ENCODE measurements around the gene TEAD2. TPM values are rescaled to one million over a fixed set of nuclear protein-coding genes. Genes with fewer than 3 reads are reported as not detected.

The TEAD2 gene
- total and polyA plus RNA-seq, 10 of the 15 experiments (the other 5 are each of a cell fraction or from before 2014, with no cell fraction given), result 0.04 to 0.26 (median 0.11) TPM; not detected in 3

GRCh38 chr19:49337267-49338022, 24.8 kb downstream of the TEAD2 start (continued):
- TF ChIP-seq SP1 (IDR thresholded peaks at IDR 0.05; ENCODE audit: low read depth, low read length), result no peak

DNA sequence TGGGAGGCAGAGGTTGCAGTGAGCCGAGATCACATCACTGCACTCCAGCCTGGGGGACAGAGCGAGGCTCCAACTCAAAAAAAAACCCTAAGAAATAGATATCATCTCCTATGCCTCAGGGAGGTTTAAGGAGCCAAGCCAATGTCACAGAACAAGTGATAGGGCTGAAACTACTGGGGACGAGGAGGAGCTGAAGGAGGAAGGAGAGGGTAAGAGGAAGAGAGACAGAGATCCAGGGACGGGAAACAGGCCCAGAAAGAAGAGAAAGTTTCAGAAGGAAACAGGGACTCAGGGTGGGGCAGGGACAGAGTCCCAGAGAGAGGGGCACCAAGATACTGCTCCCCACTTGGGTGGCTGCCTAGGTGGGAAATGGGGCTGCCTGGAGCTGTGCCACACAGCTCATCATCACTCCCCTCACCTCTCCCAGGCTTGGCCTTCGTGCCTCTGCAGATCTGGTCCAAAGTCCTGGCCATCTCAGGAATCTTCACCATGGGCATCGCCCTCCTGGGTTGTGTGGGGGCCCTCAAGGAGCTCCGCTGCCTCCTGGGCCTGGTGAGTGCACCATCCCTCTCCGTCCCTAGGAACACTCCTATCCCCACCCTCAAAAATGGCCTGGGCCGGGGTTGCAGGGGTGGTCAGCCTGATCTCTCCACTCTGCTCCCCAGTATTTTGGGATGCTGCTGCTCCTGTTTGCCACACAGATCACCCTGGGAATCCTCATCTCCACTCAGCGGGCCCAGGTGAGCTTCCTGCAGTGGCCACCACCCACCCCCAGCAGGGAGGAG, 25.5 kb downstream of the TEAD2 start:
- H3K79me2 ChIP-seq (ENCODE audit: control insufficient read depth, insufficient read depth, low read length), result peaks cover 43% of the 10 kb centered on the region
- DNase-seq (ENCODE audit: low read depth, low spot score), result no peak
- TF ChIP-seq NR2C1 (IDR thresholded peaks at IDR 0.05) (no peak), CEBPB (IDR thresholded peaks at IDR 0.05; ENCODE audit: borderline replicate concordance in 1 of 2, low read depth in 2 of 2, low read length in 2 of 2) (no peak), SKIL (IDR thresholded peaks at IDR 0.05; ENCODE audit: low read depth, poor library complexity, severe bottlenecking) (no peak), ESRRA (IDR thresholded peaks at IDR 0.05; ENCODE audit: low read length) (no peak), E4F1 (IDR thresholded peaks at IDR 0.05; ENCODE audit: borderline replicate concordance, partially characterized antibody) (no peak), ZBTB11 (CRISPR knock-in tag; IDR thresholded peaks at IDR 0.05) (no peak), RCOR1 (conservative IDR thresholded peaks at IDR 0.05; ENCODE audit: low read depth, low read length) (no peak)
- TF ChIP-seq, protein P1, sequence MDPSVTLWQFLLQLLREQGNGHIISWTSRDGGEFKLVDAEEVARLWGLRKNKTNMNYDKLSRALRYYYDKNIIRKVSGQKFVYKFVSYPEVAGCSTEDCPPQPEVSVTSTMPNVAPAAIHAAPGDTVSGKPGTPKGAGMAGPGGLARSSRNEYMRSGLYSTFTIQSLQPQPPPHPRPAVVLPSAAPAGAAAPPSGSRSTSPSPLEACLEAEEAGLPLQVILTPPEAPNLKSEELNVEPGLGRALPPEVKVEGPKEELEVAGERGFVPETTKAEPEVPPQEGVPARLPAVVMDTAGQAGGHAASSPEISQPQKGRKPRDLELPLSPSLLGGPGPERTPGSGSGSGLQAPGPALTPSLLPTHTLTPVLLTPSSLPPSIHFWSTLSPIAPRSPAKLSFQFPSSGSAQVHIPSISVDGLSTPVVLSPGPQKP (IDR thresholded peaks at IDR 0.05; ENCODE audit: low read depth, low read length), result no peak

More for the DNA sequence above, 25.5 kb downstream of the TEAD2 start:
- ATAC-seq (no peak), FAIRE-seq (no peak)
- in situ Hi-C loops (cut with MboI) (no loop called here), intact Hi-C loops (cut with micrococcal nuclease; ENCODE audit: unreplicated experiment) (no loop called here)
- peak overlapping the region; percentile 99 for H3K4me2 ChIP-seq (ENCODE audit: control insufficient read depth, insufficient read depth)
- 50% methylated on average over 9 of the region's 10 CpGs for WGBS (ENCODE audit: insufficient coverage, insufficient replicate concordance, low lambda C conversion rate, missing lambda C conversion rate)
- H2AFZ ChIP-seq (ENCODE audit: control insufficient read depth, low read depth, low read length), result no peak overlapping the region
- H3K9ac ChIP-seq (ENCODE audit: control insufficient read depth, insufficient read depth, low read length), result peak overlapping the region; percentile 94
- H3K4me3 ChIP-seq, result peak overlapping the region; percentile 86
- H4K20me1 ChIP-seq (ENCODE audit: control insufficient read depth, insufficient read depth), result no peaks in the 10 kb centered on the region
- CTCF ChIA-PET, result interaction anchor here (0.6 to 2.6 kb wide), 5 partner anchors 9 to 134 kb away, joined by 4 to 15 read pairs (median 4); no protein-coding TSS in a partner anchor
- BruUV-seq (replicated peaks), result no TSS peak
- POLR2A ChIA-PET, result interaction anchor here (0.5 to 3.5 kb wide), 5 partner anchors 10 to 454 kb away, joined by 3 to 24 read pairs (median 4); partner anchors contain the start of genes ALDH16A1, GYS1, PIH1D1 and RUVBL2
- H3K27ac ChIP-seq (ENCODE audit: control insufficient read depth, insufficient read depth), result peak overlapping the region; percentile 98
- H3K9me3 ChIP-seq (replicated peaks; ENCODE audit: control insufficient read depth, insufficient read depth, low read length), result no peaks in the 10 kb centered on the region
- peaks cover 0 to 3% of the 10 kb centered on the region in 2 experiments; a peak in 1 of 4 replicates for H3K36me3 ChIP-seq (ENCODE audit: control insufficient read depth in 2 of 2, insufficient read depth in 2 of 2, low read length in 1 of 2)
- RAD21 ChIA-PET (ENCODE audit: unreplicated experiment), result interaction anchor here (0.8 to 1.5 kb wide), 3 partner anchors 18 to 304 kb away, joined by 3 to 4 read pairs (median 3); partner anchors contain the start of gene RRAS
- peaks cover 54% of the 10 kb centered on the region for H3K4me1 ChIP-seq (ENCODE audit: control insufficient read depth, insufficient read depth, low read length)
- SMC1A ChIA-PET (ENCODE audit: uncharacterized antibody, unreplicated experiment), result interaction anchor here (0.5 to 0.9 kb wide), 3 partner anchors 10 to 152 kb away, joined by 3 to 5 read pairs (median 3); partner anchors contain the start of gene SLC6A16
- no peaks in the 10 kb centered on the region for H3K27me3 ChIP-seq (replicated peaks in 1 of 2; ENCODE audit: control insufficient read depth in 2 of 2, insufficient read depth in 2 of 2, low read length in 1 of 2)
